Thyroid gland (tissue), 4 donors: ENCODE data around the gene JDP2. TPM values are rescaled to one million over a fixed set of nuclear protein-coding genes. Genes with fewer than 3 reads are reported as not detected.

Experiments
- DNase-seq, 2 donors: peaks; one replicate each; pipeline ENCODE4 v3.0.0-alpha.2; 2019
- H3K27ac ChIP-seq, 3 donors: fragments of 200-600 bp; sonication (generic); 1 replicate in 2 of 3; 2 replicates in 1 of 3; pipeline ENCODE4 v1.5.1; 2016 to 2019; ENCODE audit warnings: mild to moderate bottlenecking in 1 of 3, moderate library complexity in 1 of 3
- H3K27me3 ChIP-seq: fragments of 200-600 bp; sonication (generic); one replicate; pipeline ENCODE4 v1.5.1; 2019
- H3K36me3 ChIP-seq, 2 donors: fragments of 200-600 bp; sonication (generic); one replicate each; pipeline ENCODE4 v1.5.1; 2016 to 2019
- H3K4me1 ChIP-seq, 2 donors: fragments of 200-600 bp; sonication (generic); one replicate each; pipeline ENCODE4 v1.5.1; 2017 to 2019
- H3K4me3 ChIP-seq, 3 donors: fragments of 200-600 bp; sonication (generic); replicated peaks in 1 of 3; 1 replicate in 2 of 3; 2 replicates in 1 of 3; pipeline ENCODE4 v1.5.1; 2016; ENCODE audit warnings: mild to moderate bottlenecking in 1 of 3
- H3K9me3 ChIP-seq: fragments of 200-600 bp; sonication (generic); one replicate; pipeline ENCODE4 v1.5.1; 2017
- CTCF ChIP-seq, 6 experiments: fragments of 200-600 bp in 3 of 6; fragments of 450-650 bp in 3 of 6; sonication (generic) in 3 of 6; IDR thresholded peaks; one replicate each; pipeline ENCODE4 v1.5.1; 2016 to 2019; ENCODE audit warnings: antibody characterized with exemption in 6 of 6, mild to moderate bottlenecking in 2 of 6, inconsistent platforms in 1 of 6, moderate library complexity in 1 of 6
- POLR2A ChIP-seq, 2 donors: fragments of 450-650 bp; IDR thresholded peaks; one replicate each; pipeline ENCODE4 v1.6.1; 2017; ENCODE audit warnings: antibody characterized with exemption in 2 of 2, mild to moderate bottlenecking in 2 of 2, moderate library complexity in 1 of 2
- WGBS, 2 donors: methylation state at CpG; one replicate each; pipeline ENCODE4 v1.1.5; 2017; 5-methylcytosine and 5-hydroxymethylcytosine counted together
- intact Hi-C: fragments of 100-400 bp; cut with DNase I; formaldehyde crosslinking; loops from one replicate; pipeline ENCODE4 v1.15.1; 2023
- total RNA-seq, 4 donors: library from RNA; depleted of rRNA; stranded (reverse); fragments of >200 nt; gene quantifications; one replicate each; pipeline ENCODE4 v1.2.3, GENCODE V29; 2016

The JDP2 gene
- total RNA-seq, 4 donors from 2014 or later, result 24.2 to 54.6 (median 36.3) TPM

- no peaks in the 10 kb centered on the region for H3K36me3 ChIP-seq
- no peaks in the 10 kb centered on the region for H3K27me3 ChIP-seq
- peaks cover 14 to 17% of the 10 kb centered on the region in 2 donors for H3K4me1 ChIP-seq
- intact Hi-C loops, result no loop called here
- WGBS, 2 donors, result 100% methylated on average over 1 of the region's 1 CpG
- no peak for DNase-seq
- TF ChIP-seq CTCF (IDR thresholded peaks at IDR 0.05) (no peak), POLR2A (IDR thresholded peaks at IDR 0.05) (no peak)
- no peak overlapping the region for H3K27ac ChIP-seq
- no peak overlapping the region for H3K4me3 ChIP-seq
- H3K9me3 ChIP-seq, result no peaks in the 10 kb centered on the region
Observed at GRCh38 chr14:75424496-75424895, 3.3 kb upstream of the JDP2 start.

GRCh38 chr14:75425446-75425845, 2.4 kb upstream of the JDP2 start:
- intact Hi-C loops, result no loop called here
- peaks cover 20 to 21% of the 10 kb centered on the region in 2 donors for H3K4me1 ChIP-seq
- no peak overlapping the region for H3K4me3 ChIP-seq
- WGBS, 2 donors, result 85 to 88% methylated on average over 4 of the region's 4 CpGs
- H3K27ac ChIP-seq, result no peak overlapping the region
- TF ChIP-seq POLR2A (IDR thresholded peaks at IDR 0.05), result no peak
- TF ChIP-seq CTCF (IDR thresholded peaks at IDR 0.05), result no peak
- no peaks in the 10 kb centered on the region for H3K9me3 ChIP-seq
- H3K36me3 ChIP-seq, result no peaks in the 10 kb centered on the region
- H3K27me3 ChIP-seq, result no peaks in the 10 kb centered on the region
- no peak for DNase-seq

GRCh38 chr14:75426332-75427125, 1.3 kb upstream of the JDP2 start:
- H3K9me3 ChIP-seq, result no peaks in the 10 kb centered on the region
- intact Hi-C loops, result no loop called here
- H3K4me1 ChIP-seq, result peaks cover 20 to 25% of the 10 kb centered on the region in 2 donors
- no peak for TF ChIP-seq POLR2A (IDR thresholded peaks at IDR 0.05)
- no peak for TF ChIP-seq CTCF (IDR thresholded peaks at IDR 0.05)
- no peaks in the 10 kb centered on the region for H3K27me3 ChIP-seq
- no peak overlapping the region for H3K4me3 ChIP-seq
- DNase-seq, result no peak
- H3K36me3 ChIP-seq, result no peaks in the 10 kb centered on the region
- WGBS, 2 donors, result 97 to 99% methylated on average over 10 of the region's 10 CpGs
- H3K27ac ChIP-seq, result peak overlapping the region in 2 of 3 donors; percentile 81

GRCh38 chr14:75427126-75427481, 718 bp upstream of the JDP2 start:
- DNase-seq, result peak in 1 of 2 donors; percentile 11
- intact Hi-C loops, result no loop called here

More at GRCh38 chr14:75427126-75427481, 718 bp upstream of the JDP2 start:
- Histone ChIP-seq H3K27me3 (no peaks in the 10 kb centered on the region), H3K9me3 (no peaks in the 10 kb centered on the region), H3K27ac (peak overlapping the region; percentile 37 to 81 (median 81)), H3K4me3 (peak overlapping the region in 2 of 3 donors; percentile 30 to 55), H3K4me1 (peaks cover 20 to 25% of the 10 kb centered on the region in 2 donors), H3K36me3 (no peaks in the 10 kb centered on the region)
- 51 to 56% methylated on average over 7 to 13 of the region's 15 CpGs for WGBS, 2 donors
- no peak for TF ChIP-seq CTCF (IDR thresholded peaks at IDR 0.05)
- TF ChIP-seq POLR2A (IDR thresholded peaks at IDR 0.05), result no peak
